MCF 10A (cell line): Measurements from ENCODE around the gene DLG2. TPM values are rescaled to one million over a fixed set of nuclear protein-coding genes. Genes with fewer than 3 reads are reported as not detected.
"Not testable (repeated sequence)": the region's sequence is repeated elsewhere in the genome, so short reads cannot be mapped to it uniquely, and the experiment has no call there.

Experiments
- BruUV-seq: library from RNA; stranded (reverse); fragments of 400-500 nt; replicated peaks from 2 replicates; lab custom pipeline; 2021; lab: Mats Ljungman, UMichigan
- CTCF ChIA-PET: fragments of 300-600 bp; sonication (Branson Sonifier 250); formaldehyde crosslinking; extraction: SDS; loops from one replicate; lab custom pipeline; 2021; ENCODE audit warnings: antibody characterized with exemption, inconsistent platforms; lab: Yijun Ruan, JAX
- POLR2A ChIA-PET: fragments of 300-600, 350-650 bp; sonication (Branson Sonifier 250); formaldehyde crosslinking; extraction: SDS; loops from one replicate; lab custom pipeline; 2020; ENCODE audit warnings: antibody characterized with exemption, inconsistent platforms; lab: Yijun Ruan, JAX
- DNase-seq: peaks from one replicate; pipeline ENCODE4 v3.0.0-alpha.2; 2018; ENCODE audit not compliant: unreplicated experiment
- H3K27ac Mint-ChIP-seq: one replicate; pipeline ENCODE4 v1.8.0; 2022; ENCODE audit warnings: mild to moderate bottlenecking, low read depth, mixed read lengths; ENCODE audit not compliant: unreplicated experiment
- H3K27me3 Mint-ChIP-seq: one replicate; pipeline ENCODE4 v1.8.0; 2022; ENCODE audit warnings: mixed read lengths; ENCODE audit not compliant: insufficient read depth, unreplicated experiment
- H3K36me3 Mint-ChIP-seq: one replicate; pipeline ENCODE4 v1.8.0; 2022; ENCODE audit warnings: mild to moderate bottlenecking, moderate library complexity, mixed read lengths; ENCODE audit not compliant: insufficient read depth, unreplicated experiment
- H3K4me1 Mint-ChIP-seq: one replicate; pipeline ENCODE4 v1.8.0; 2022; ENCODE audit warnings: mixed read lengths; ENCODE audit not compliant: insufficient read depth, unreplicated experiment
- H3K4me3 Mint-ChIP-seq: one replicate; pipeline ENCODE4 v1.8.0; 2022; ENCODE audit warnings: mild to moderate bottlenecking, moderate library complexity, mixed read lengths; ENCODE audit not compliant: unreplicated experiment
- H3K9me3 Mint-ChIP-seq: one replicate; pipeline ENCODE4 v1.8.0; 2022; ENCODE audit warnings: mixed read lengths; ENCODE audit not compliant: unreplicated experiment
- CTCF ChIP-seq: fragments of 200-600 bp; IDR thresholded peaks from one replicate; pipeline ENCODE4 v1.8.0; 2022; ENCODE audit warnings: antibody characterized with exemption, mild to moderate bottlenecking; ENCODE audit not compliant: unreplicated experiment
- intact Hi-C: fragments of 100-400 bp; cut with micrococcal nuclease; formaldehyde crosslinking; loops from 2 replicates; pipeline ENCODE4 v1.14.1; 2022
- total RNA-seq: library from RNA; stranded (reverse); gene quantifications from 2 replicates; pipeline ENCODE4 v1.2.3, GENCODE V29; 2022

The DLG2 gene
- total RNA-seq, 1 experiment from 2014 or later, result 0.26 TPM

- CTCF ChIA-PET, result no interaction called here
These were observed 599.8 kb downstream of the DLG2 start for GRCh38 chr11:85027346-85027745.

GRCh38 chr11:85021058-85021457 lies 606.1 kb downstream of the DLG2 start:
- ChIA-PET CTCF (no interaction called here), POLR2A (no interaction called here)
- H3K27me3 Mint-ChIP-seq, result peaks cover 45% of the 10 kb centered on the region
- H3K36me3 Mint-ChIP-seq, result no peaks in the 10 kb centered on the region
- intact Hi-C loops, result no loop called here
- H3K27ac Mint-ChIP-seq, result no peak overlapping the region
- H3K9me3 Mint-ChIP-seq, result peaks cover 8% of the 10 kb centered on the region
- no TSS peak for BruUV-seq
- TF ChIP-seq CTCF, result no peak
- no peaks in the 10 kb centered on the region for H3K4me1 Mint-ChIP-seq
- H3K4me3 Mint-ChIP-seq, result no peak overlapping the region
- no peak for DNase-seq

More at GRCh38 chr11:85027346-85027745, 599.8 kb downstream of the DLG2 start:
- no peaks in the 10 kb centered on the region for H3K4me1 Mint-ChIP-seq
- H3K9me3 Mint-ChIP-seq, result no peaks in the 10 kb centered on the region
- H3K4me3 Mint-ChIP-seq, result no peak overlapping the region
- POLR2A ChIA-PET, result no interaction called here
- intact Hi-C loops, result no loop called here
- H3K27ac Mint-ChIP-seq, result no peak overlapping the region
- H3K27me3 Mint-ChIP-seq, result peaks cover 16% of the 10 kb centered on the region
- TF ChIP-seq CTCF, result no peak
- BruUV-seq, result no TSS peak
- no peaks in the 10 kb centered on the region for H3K36me3 Mint-ChIP-seq
- no peak for DNase-seq

GRCh38 chr11:84993386-84993785 lies 633.8 kb downstream of the DLG2 start:
- ChIA-PET CTCF (interaction anchor here (1.2 to 1.6 kb wide), 2 partner anchors 193 to 200 kb away, joined by 4 to 5 read pairs; no protein-coding TSS in a partner anchor), POLR2A (no interaction called here)
- intact Hi-C loops, result loop anchor here (1.0 kb wide), 1 partner anchor 193 kb away; no protein-coding TSS in a partner anchor
- peaks cover 24% of the 10 kb centered on the region for H3K27me3 Mint-ChIP-seq
- H3K27ac Mint-ChIP-seq, result no peak overlapping the region
- no peak for DNase-seq
- no peaks in the 10 kb centered on the region for H3K4me1 Mint-ChIP-seq
- H3K9me3 Mint-ChIP-seq, result no peaks in the 10 kb centered on the region
- no TSS peak for BruUV-seq
- no peak overlapping the region for H3K4me3 Mint-ChIP-seq
- peak; percentile 26 for TF ChIP-seq CTCF
- no peaks in the 10 kb centered on the region for H3K36me3 Mint-ChIP-seq

- ChIA-PET POLR2A (no interaction called here), CTCF (interaction anchor here (0.6 kb wide), 1 partner anchor 1881 kb away, joined by 3 read pairs; no protein-coding TSS in a partner anchor)
- Mint-ChIP-seq H3K4me3 (no peak overlapping the region), H3K36me3 (no peaks in the 10 kb centered on the region), H3K27me3 (peaks cover 23% of the 10 kb centered on the region), H3K27ac (no peak overlapping the region), H3K9me3 (peaks cover 6% of the 10 kb centered on the region), H3K4me1 (no peaks in the 10 kb centered on the region)
- DNase-seq, result no peak
- TF ChIP-seq CTCF, result no peak
- no TSS peak for BruUV-seq
- intact Hi-C loops, result no loop called here
These were observed 637.0 kb downstream of the DLG2 start for GRCh38 chr11:84990141-84990540.

GRCh38 chr11:84987686-84988187 lies 639.4 kb downstream of the DLG2 start:
- intact Hi-C loops, H3K4me3 Mint-ChIP-seq, DNase-seq, H3K36me3 Mint-ChIP-seq, H3K27ac Mint-ChIP-seq, CTCF ChIA-PET, H3K4me1 Mint-ChIP-seq, POLR2A ChIA-PET, BruUV-seq: not testable (repeated sequence)
- H3K9me3 Mint-ChIP-seq, result peaks cover 13% of the 10 kb centered on the region
- peaks cover 38% of the 10 kb centered on the region for H3K27me3 Mint-ChIP-seq
